T-helper 17 cell (primary cell): ENCODE results near the gene ROR2. TPM values are rescaled to one million over a fixed set of nuclear protein-coding genes. Genes with fewer than 3 reads are reported as not detected.

Experiments
- ATAC-seq: fragments of 150-1000 bp; cut with Tn5 transposase; 2 replicates; pipeline ENCODE4 v1.10.0; 2021; ENCODE audit warnings: mild to moderate bottlenecking, moderate library complexity
- DNase-seq, 3 donors: peaks; one replicate each; pipeline versions ENCODE4 v3.0.0 to v3.0.0-alpha.2; 2020 to 2021
- H3K9me3 ChIP-seq: one replicate; pipeline ENCODE4 v1.7.0; 2013; ENCODE audit warnings: low read length, mild to moderate bottlenecking; ENCODE audit not compliant: control insufficient read depth, poor library complexity, severe bottlenecking
- H3K27ac Mint-ChIP-seq: one replicate; pipeline ENCODE4 v1.8.0; 2022; ENCODE audit warnings: mild to moderate bottlenecking, moderate library complexity, mixed read lengths
- H3K27me3 Mint-ChIP-seq: one replicate; pipeline ENCODE4 v1.8.0; 2022; ENCODE audit warnings: mixed read lengths
- H3K36me3 Mint-ChIP-seq: one replicate; pipeline ENCODE4 v1.8.0; 2022; ENCODE audit warnings: low read depth, mixed read lengths
- H3K4me1 Mint-ChIP-seq: one replicate; pipeline ENCODE4 v1.8.0; 2022; ENCODE audit warnings: mild to moderate bottlenecking, mixed read lengths
- H3K4me3 Mint-ChIP-seq: one replicate; pipeline ENCODE4 v1.8.0; 2022; ENCODE audit warnings: mild to moderate bottlenecking, moderate library complexity, mixed read lengths
- total RNA-seq, 4 donors: library from RNA in 2 of 4; stranded (reverse) in 2 of 4; gene quantifications; one replicate each; pipeline ENCODE4 v1.2.3 and lab custom pipeline; 2022 to 2026

The ROR2 gene
- total RNA-seq, 2 donors from 2014 or later, result 0.22 to 0.37 TPM

- H3K9me3 ChIP-seq, result no peaks in the 10 kb centered on the region
- ATAC-seq (no peak), DNase-seq (no peak)
- Mint-ChIP-seq H3K27ac (no peak overlapping the region), H3K4me3 (no peak overlapping the region), H3K27me3 (peaks cover 31% of the 10 kb centered on the region), H3K36me3 (no peaks in the 10 kb centered on the region), H3K4me1 (no peaks in the 10 kb centered on the region)
Observed at GRCh38 chr9:91733006-91733624, 216.9 kb downstream of the ROR2 start.

GRCh38 chr9:91732187-91733005 is 217.6 kb downstream of the ROR2 start:
- no peak overlapping the region for H3K4me3 Mint-ChIP-seq
- no peaks in the 10 kb centered on the region for H3K9me3 ChIP-seq
- H3K36me3 Mint-ChIP-seq, result no peaks in the 10 kb centered on the region
- DNase-seq (no peak), ATAC-seq (no peak)
- H3K27ac Mint-ChIP-seq, result peak overlapping the region; percentile 54
- H3K4me1 Mint-ChIP-seq, result no peaks in the 10 kb centered on the region
- peaks cover 29% of the 10 kb centered on the region for H3K27me3 Mint-ChIP-seq

- H3K27me3 Mint-ChIP-seq, result peaks cover 27% of the 10 kb centered on the region
- DNase-seq (no peak), ATAC-seq (no peak)
- H3K4me1 Mint-ChIP-seq, result no peaks in the 10 kb centered on the region
- H3K4me3 Mint-ChIP-seq, result no peak overlapping the region
- H3K9me3 ChIP-seq, result no peaks in the 10 kb centered on the region
- H3K36me3 Mint-ChIP-seq, result no peaks in the 10 kb centered on the region
- H3K27ac Mint-ChIP-seq, result no peak overlapping the region
Observed at GRCh38 chr9:91730806-91731205, 219.2 kb downstream of the ROR2 start.

GRCh38 chr9:91729558-91729842 is 220.5 kb downstream of the ROR2 start:
- H3K9me3 ChIP-seq, result no peaks in the 10 kb centered on the region
- Mint-ChIP-seq H3K36me3 (no peaks in the 10 kb centered on the region), H3K4me3 (no peak overlapping the region), H3K27ac (no peak overlapping the region), H3K4me1 (no peaks in the 10 kb centered on the region), H3K27me3 (peaks cover 20% of the 10 kb centered on the region)
- ATAC-seq, result no peak
- no peak for DNase-seq

GRCh38 chr9:91727972-91728371 is 222.1 kb downstream of the ROR2 start:
- Mint-ChIP-seq H3K27ac (no peak overlapping the region), H3K4me3 (no peak overlapping the region)
- DNase-seq, result no peak

GRCh38 chr9:91727316-91727861 is 222.6 kb downstream of the ROR2 start:
- DNase-seq (no peak), ATAC-seq (peak; percentile 61)
- H3K27me3 Mint-ChIP-seq, result peaks cover 29% of the 10 kb centered on the region
- no peaks in the 10 kb centered on the region for H3K4me1 Mint-ChIP-seq
- H3K27ac Mint-ChIP-seq, result no peak overlapping the region
- no peak overlapping the region for H3K4me3 Mint-ChIP-seq
- H3K9me3 ChIP-seq, result no peaks in the 10 kb centered on the region
- no peaks in the 10 kb centered on the region for H3K36me3 Mint-ChIP-seq

More at GRCh38 chr9:91727972-91728371, 222.1 kb downstream of the ROR2 start:
- no peaks in the 10 kb centered on the region for H3K4me1 Mint-ChIP-seq
- no peak for ATAC-seq
- H3K27me3 Mint-ChIP-seq, result peaks cover 26% of the 10 kb centered on the region
- no peaks in the 10 kb centered on the region for H3K36me3 Mint-ChIP-seq
- no peaks in the 10 kb centered on the region for H3K9me3 ChIP-seq

- ATAC-seq, result no peak
- no peaks in the 10 kb centered on the region for H3K9me3 ChIP-seq
- H3K4me1 Mint-ChIP-seq, result no peaks in the 10 kb centered on the region
Observed at GRCh38 chr9:91726406-91727100, 223.5 kb downstream of the ROR2 start.

GRCh38 chr9:91725651-91726050 is 224.4 kb downstream of the ROR2 start:
- DNase-seq (no peak), ATAC-seq (no peak)
- Mint-ChIP-seq H3K27ac (no peak overlapping the region), H3K4me1 (no peaks in the 10 kb centered on the region), H3K4me3 (no peak overlapping the region), H3K27me3 (peaks cover 37% of the 10 kb centered on the region), H3K36me3 (no peaks in the 10 kb centered on the region)
- H3K9me3 ChIP-seq, result no peaks in the 10 kb centered on the region

More at GRCh38 chr9:91726406-91727100, 223.5 kb downstream of the ROR2 start:
- DNase-seq, result no peak
- Mint-ChIP-seq H3K36me3 (no peaks in the 10 kb centered on the region), H3K4me3 (no peak overlapping the region), H3K27ac (no peak overlapping the region), H3K27me3 (peaks cover 37% of the 10 kb centered on the region)

- ATAC-seq (no peak), DNase-seq (no peak)
- Mint-ChIP-seq H3K27ac (no peak overlapping the region), H3K27me3 (peaks cover 43% of the 10 kb centered on the region), H3K4me3 (no peak overlapping the region), H3K36me3 (no peaks in the 10 kb centered on the region), H3K4me1 (peaks cover 1% of the 10 kb centered on the region)
- H3K9me3 ChIP-seq, result no peaks in the 10 kb centered on the region
Observed at GRCh38 chr9:91724609-91725505, 225.2 kb downstream of the ROR2 start.

- Mint-ChIP-seq H3K27ac (no peak overlapping the region), H3K4me1 (peaks cover 2% of the 10 kb centered on the region), H3K36me3 (no peaks in the 10 kb centered on the region), H3K27me3 (peaks cover 51% of the 10 kb centered on the region), H3K4me3 (no peak overlapping the region)
- H3K9me3 ChIP-seq, result no peaks in the 10 kb centered on the region
- ATAC-seq, result no peak
- no peak for DNase-seq
Observed at GRCh38 chr9:91724068-91724440, 226.0 kb downstream of the ROR2 start.

GRCh38 chr9:91723420-91724067 is 226.5 kb downstream of the ROR2 start:
- no peaks in the 10 kb centered on the region for H3K9me3 ChIP-seq
- H3K27me3 Mint-ChIP-seq, result peaks cover 55% of the 10 kb centered on the region
- ATAC-seq (no peak), DNase-seq (no peak)
- H3K27ac Mint-ChIP-seq, result no peak overlapping the region
- H3K4me3 Mint-ChIP-seq, result no peak overlapping the region
- H3K36me3 Mint-ChIP-seq, result no peaks in the 10 kb centered on the region
- peaks cover 2% of the 10 kb centered on the region for H3K4me1 Mint-ChIP-seq
